ENCODE measurements around the gene NAPB. TPM values are rescaled to one million over a fixed set of nuclear protein-coding genes. Genes with fewer than 3 reads are reported as not detected.

The NAPB gene
- total RNA-seq, 4 donors from 2014 or later: 9.0 to 23.6 (median 16.9) TPM

DNA sequence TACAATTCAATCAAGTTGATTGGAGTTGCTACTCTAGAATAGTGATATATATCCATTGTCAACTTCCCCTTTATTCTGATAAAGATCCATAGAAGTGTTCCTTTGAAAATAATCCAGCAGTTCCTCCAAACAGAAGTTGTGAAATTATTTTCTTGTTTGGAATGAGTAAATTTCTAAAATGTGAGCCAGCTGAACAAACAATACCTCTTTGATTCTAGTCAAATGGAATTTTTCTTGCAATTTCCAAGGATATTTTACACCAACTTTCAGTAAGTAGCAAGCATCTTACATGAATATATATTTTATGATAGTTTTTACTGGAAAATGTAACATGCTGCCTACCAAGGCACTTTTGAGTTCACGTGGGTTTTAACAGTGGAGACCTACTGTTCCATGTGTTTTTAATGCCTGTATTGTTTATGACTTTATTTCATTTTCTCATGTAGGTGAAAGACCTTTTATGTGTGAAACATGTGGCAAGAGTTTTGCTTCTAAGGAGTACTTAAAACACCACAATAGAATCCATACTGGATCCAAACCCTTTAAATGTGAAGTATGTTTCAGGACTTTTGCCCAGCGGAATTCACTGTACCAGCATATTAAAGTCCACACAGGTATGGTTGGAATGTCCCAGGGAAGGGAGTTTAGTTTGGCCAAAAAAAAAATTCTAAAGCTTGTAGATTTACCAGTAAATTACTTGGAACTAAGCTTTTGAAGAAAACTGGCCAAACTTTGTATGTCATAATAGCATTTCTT lies 52.8 kb downstream of the NAPB start:
- Histone ChIP-seq H3K27ac (no peak overlapping the region), H3K27me3 (no peaks in the 10 kb centered on the region), H3K36me3 (no peaks in the 10 kb centered on the region), H3K4me3 (no peak overlapping the region), H3K4me1 (peaks cover 0 to 9% of the 10 kb centered on the region in 2 donors), H3K9me3 (no peaks in the 10 kb centered on the region)
- intact Hi-C loops (cut with DNase I; ENCODE audit: low total_unique reads): no loop called here
- no peak for TF ChIP-seq POLR2A (IDR thresholded peaks at IDR 0.05)
- TF ChIP-seq, protein P1, sequence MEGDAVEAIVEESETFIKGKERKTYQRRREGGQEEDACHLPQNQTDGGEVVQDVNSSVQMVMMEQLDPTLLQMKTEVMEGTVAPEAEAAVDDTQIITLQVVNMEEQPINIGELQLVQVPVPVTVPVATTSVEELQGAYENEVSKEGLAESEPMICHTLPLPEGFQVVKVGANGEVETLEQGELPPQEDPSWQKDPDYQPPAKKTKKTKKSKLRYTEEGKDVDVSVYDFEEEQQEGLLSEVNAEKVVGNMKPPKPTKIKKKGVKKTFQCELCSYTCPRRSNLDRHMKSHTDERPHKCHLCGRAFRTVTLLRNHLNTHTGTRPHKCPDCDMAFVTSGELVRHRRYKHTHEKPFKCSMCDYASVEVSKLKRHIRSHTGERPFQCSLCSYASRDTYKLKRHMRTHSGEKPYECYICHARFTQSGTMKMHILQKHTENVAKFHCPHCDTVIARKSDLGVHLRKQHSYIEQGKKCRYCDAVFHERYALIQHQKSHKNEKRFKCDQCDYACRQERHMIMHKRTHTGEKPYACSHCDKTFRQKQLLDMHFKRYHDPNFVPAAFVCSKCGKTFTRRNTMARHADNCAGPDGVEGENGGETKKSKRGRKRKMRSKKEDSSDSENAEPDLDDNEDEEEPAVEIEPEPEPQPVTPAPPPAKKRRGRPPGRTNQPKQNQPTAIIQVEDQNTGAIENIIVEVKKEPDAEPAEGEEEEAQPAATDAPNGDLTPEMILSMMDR (IDR thresholded peaks at IDR 0.05): no peak
- no peak for DNase-seq

DNA sequence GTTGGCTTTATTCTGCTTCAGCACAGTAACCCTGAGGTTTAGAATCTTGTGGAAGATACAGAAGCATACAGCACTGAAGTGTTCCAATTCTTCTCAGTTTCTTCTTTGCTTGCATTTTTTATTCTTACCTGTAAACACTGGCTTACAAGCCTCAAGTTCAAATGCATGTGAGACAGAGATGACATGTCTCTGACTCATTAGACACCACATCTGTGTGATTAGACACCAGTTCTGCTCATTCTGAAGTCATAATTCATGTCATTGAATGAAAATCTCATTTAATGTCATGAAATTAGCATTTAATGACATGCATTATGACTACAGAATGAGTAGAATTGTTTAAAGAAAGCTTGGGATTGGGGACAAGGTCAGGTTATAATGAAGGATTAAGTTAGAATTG lies 53.5 kb downstream of the NAPB start:
- Histone ChIP-seq H3K4me3 (no peak overlapping the region), H3K9me3 (no peaks in the 10 kb centered on the region), H3K36me3 (no peaks in the 10 kb centered on the region), H3K27me3 (no peaks in the 10 kb centered on the region), H3K27ac (no peak overlapping the region), H3K4me1 (peaks cover 0 to 10% of the 10 kb centered on the region in 2 donors)
- intact Hi-C loops (cut with DNase I; ENCODE audit: low total_unique reads): no loop called here
- no peak for TF ChIP-seq POLR2A (IDR thresholded peaks at IDR 0.05)
- TF ChIP-seq, protein P1 (IDR thresholded peaks at IDR 0.05): no peak
- no peak for DNase-seq

DNA sequence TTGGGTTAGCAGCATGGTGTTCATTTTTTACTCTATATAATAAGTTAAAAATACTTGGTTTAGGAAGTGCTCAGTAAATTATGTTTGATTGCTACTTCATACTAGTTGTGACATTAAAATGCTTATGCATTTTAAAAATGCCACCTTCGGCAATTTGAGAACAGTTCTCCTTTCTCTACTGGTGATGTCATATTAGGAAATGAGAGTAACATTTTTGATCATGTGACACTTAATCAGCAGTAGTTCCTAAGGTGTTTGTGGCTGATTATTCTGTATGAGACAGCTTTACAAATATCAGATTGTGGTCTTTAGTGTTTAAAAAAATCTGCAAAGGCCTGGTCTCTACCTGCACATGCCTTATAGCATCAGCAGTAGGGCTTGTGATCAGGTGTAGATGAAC lies 54.9 kb downstream of the NAPB start:
- no peaks in the 10 kb centered on the region for H3K36me3 ChIP-seq
- H3K27me3 ChIP-seq: no peaks in the 10 kb centered on the region
- TF ChIP-seq, protein P1 (IDR thresholded peaks at IDR 0.05): no peak
- no peak for TF ChIP-seq POLR2A (IDR thresholded peaks at IDR 0.05)
- DNase-seq: no peak
- no peaks in the 10 kb centered on the region for H3K9me3 ChIP-seq
- H3K4me3 ChIP-seq: no peak overlapping the region
- peak overlapping the region in 1 of 2 donors; percentile 13 for H3K27ac ChIP-seq
- peaks cover 0 to 13% of the 10 kb centered on the region in 2 donors for H3K4me1 ChIP-seq
- intact Hi-C loops (cut with DNase I; ENCODE audit: low total_unique reads): no loop called here

DNA sequence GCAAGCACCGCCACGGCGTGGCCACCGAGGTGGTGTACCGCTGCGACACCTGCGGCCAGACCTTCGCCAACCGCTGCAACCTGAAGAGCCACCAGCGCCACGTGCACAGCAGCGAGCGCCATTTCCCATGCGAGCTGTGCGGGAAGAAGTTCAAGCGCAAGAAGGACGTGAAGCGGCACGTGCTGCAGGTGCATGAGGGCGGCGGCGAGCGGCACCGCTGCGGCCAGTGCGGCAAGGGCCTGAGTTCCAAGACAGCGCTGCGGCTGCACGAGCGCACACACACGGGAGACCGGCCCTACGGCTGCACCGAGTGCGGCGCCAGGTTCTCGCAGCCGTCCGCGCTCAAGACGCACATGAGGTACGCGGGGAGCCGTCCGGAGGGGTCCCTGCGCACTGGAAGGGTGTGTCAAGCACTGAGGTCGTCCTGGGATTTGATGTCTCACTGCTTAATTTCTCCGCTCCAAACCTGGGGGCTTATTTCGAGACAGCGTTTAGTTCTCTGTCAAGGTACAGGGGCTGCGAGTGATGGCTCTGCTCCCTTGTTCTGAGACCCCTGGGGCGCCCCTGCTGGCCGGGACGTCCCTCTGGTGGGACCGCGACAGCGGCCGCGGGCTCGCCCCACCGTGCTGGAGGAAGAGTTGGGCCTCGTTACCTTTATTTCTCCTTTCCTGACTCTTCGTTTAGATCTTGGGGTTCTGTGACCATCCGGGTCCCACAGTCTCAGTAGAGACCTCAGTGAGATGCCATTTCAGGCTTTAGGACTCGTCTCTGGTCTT lies 55.7 kb downstream of the NAPB start:
- peaks cover 0 to 13% of the 10 kb centered on the region in 2 donors for H3K4me1 ChIP-seq
- H3K9me3 ChIP-seq: no peaks in the 10 kb centered on the region
- H3K4me3 ChIP-seq: no peak overlapping the region
- no peak overlapping the region for H3K27ac ChIP-seq
- intact Hi-C loops (cut with DNase I; ENCODE audit: low total_unique reads): no loop called here
- DNase-seq: no peak
- no peaks in the 10 kb centered on the region for H3K27me3 ChIP-seq
- TF ChIP-seq, protein P1 (IDR thresholded peaks at IDR 0.05): no peak
- TF ChIP-seq POLR2A (IDR thresholded peaks at IDR 0.05): no peak
- no peaks in the 10 kb centered on the region for H3K36me3 ChIP-seq

DNA sequence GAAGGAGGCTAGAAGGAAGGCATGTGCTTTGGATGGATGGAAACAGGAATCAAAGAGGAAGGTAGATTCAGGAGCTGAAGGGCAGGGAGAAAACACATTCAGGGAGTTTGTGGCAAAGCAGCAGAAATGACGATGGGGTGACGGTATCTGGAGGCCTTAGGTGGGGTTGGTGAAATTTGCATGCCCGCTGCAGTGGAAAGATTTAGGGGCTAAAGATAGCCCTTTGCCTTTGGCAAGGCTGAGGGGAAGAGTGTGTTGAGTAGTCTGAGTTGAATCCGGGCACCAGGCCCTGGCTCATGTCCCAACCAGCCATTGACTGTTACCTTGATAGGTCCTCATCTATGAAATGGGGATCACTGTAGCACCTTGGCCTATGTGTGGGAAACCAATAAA lies 58.0 kb downstream of the NAPB start:
- TF ChIP-seq, protein P1 (IDR thresholded peaks at IDR 0.05): no peak
- no peak for TF ChIP-seq POLR2A (IDR thresholded peaks at IDR 0.05)
- Histone ChIP-seq H3K9me3 (no peaks in the 10 kb centered on the region), H3K27me3 (no peaks in the 10 kb centered on the region), H3K4me3 (no peak overlapping the region), H3K4me1 (peaks cover 0 to 13% of the 10 kb centered on the region in 2 donors), H3K36me3 (no peaks in the 10 kb centered on the region), H3K27ac (peak overlapping the region; percentile 80 to 90)
- no peak for DNase-seq
- intact Hi-C loops (cut with DNase I; ENCODE audit: low total_unique reads): no loop called here

All from uterus (tissue), 4 donors.